Esophagus squamous epithelium (tissue), 5 donors: Measurements from ENCODE around the gene SENP6. TPM values are rescaled to one million over a fixed set of nuclear protein-coding genes. Genes with fewer than 3 reads are reported as not detected.

Source experiments
- DNase-seq: peaks from one replicate; lab custom pipeline; 2025; lab: John Stamatoyannopoulos, UW
- H3K27ac ChIP-seq, 4 donors: fragments of 200-600 bp; sonication (generic); one replicate each; pipeline ENCODE4 v1.5.1; 2016 to 2019; ENCODE audit warnings: mild to moderate bottlenecking in 1 of 4
- H3K27me3 ChIP-seq, 4 donors: fragments of 200-600 bp; sonication (generic); 1 replicate in 3 of 4; 2 replicates in 1 of 4; pipeline versions ENCODE4 v1.5.1 to v1.6.0; 2017 to 2021; ENCODE audit warnings: antibody characterized with exemption in 1 of 4
- H3K36me3 ChIP-seq, 3 donors: fragments of 200-600 bp; sonication (generic); one replicate each; pipeline ENCODE4 v1.5.1; 2016 to 2019
- H3K4me1 ChIP-seq, 3 donors: fragments of 200-600 bp; sonication (generic); one replicate each; pipeline ENCODE4 v1.5.1; 2017 to 2019
- H3K4me3 ChIP-seq, 4 donors: fragments of 200-600 bp; sonication (generic); 1 replicate in 3 of 4; 2 replicates in 1 of 4; pipeline ENCODE4 v1.5.1; 2016 to 2019; ENCODE audit warnings: mild to moderate bottlenecking in 2 of 4, moderate library complexity in 1 of 4
- H3K9me3 ChIP-seq, 3 donors: fragments of 200-600 bp; sonication (generic); one replicate each; pipeline ENCODE4 v1.5.1; 2016 to 2019
- CTCF ChIP-seq, 6 experiments: fragments of 450-650 bp in 4 of 6; fragments of 200-600 bp in 2 of 6; sonication (generic) in 2 of 6; IDR thresholded peaks; one replicate each; pipeline ENCODE4 v1.5.1; 2016 to 2019; ENCODE audit warnings: antibody characterized with exemption in 6 of 6, mild to moderate bottlenecking in 4 of 6, moderate library complexity in 4 of 6
- POLR2A ChIP-seq, 4 donors: fragments of 450-650 bp; IDR thresholded peaks; one replicate each; pipeline ENCODE4 v1.6.1; 2017; ENCODE audit warnings: antibody characterized with exemption in 4 of 4, mild to moderate bottlenecking in 4 of 4, moderate library complexity in 3 of 4
- WGBS, 2 donors: methylation state at CpG; one replicate each; pipeline ENCODE4 v1.1.5; 2018; 5-methylcytosine and 5-hydroxymethylcytosine counted together
- intact Hi-C: fragments of 100-400 bp; cut with DNase I; formaldehyde crosslinking; loops from one replicate; pipeline ENCODE4 v1.15.0; 2022
- total RNA-seq, 4 donors: library from RNA; depleted of rRNA; stranded (reverse); fragments of >200 nt; gene quantifications; one replicate each; pipeline ENCODE4 v1.1.0, GENCODE V29; 2016
- donor health status: DM: yes; HTN: yes; CAD: no.

SENP6 gene
- total RNA-seq, 4 donors from 2014 or later = 45.5 to 104 (median 66.1) TPM

- Histone ChIP-seq H3K36me3 (peaks cover 0 to 9% (median 0%) of the 10 kb centered on the region in 3 donors), H3K27me3 (no peaks in the 10 kb centered on the region), H3K4me1 (peaks cover 6 to 71% (median 17%) of the 10 kb centered on the region in 3 donors), H3K27ac (peak overlapping the region in 3 of 4 donors; percentile 27 to 63 (median 37)), H3K4me3 (peak overlapping the region in 1 of 4 donors; percentile 20), H3K9me3 (no peaks in the 10 kb centered on the region)
- DNase-seq = no peak
- 46 to 52% methylated on average over 4 to 5 of the region's 5 CpGs for WGBS, 2 donors
- intact Hi-C loops = no loop called here
- TF ChIP-seq POLR2A (IDR thresholded peaks at IDR 0.05) (no peak), CTCF (IDR thresholded peaks at IDR 0.05) (no peak)
Observed at GRCh38 chr6:75619230-75619899, 17.7 kb downstream of the SENP6 start.

GRCh38 chr6:75620381-75621304, 19.0 kb downstream of the SENP6 start:
- intact Hi-C loops = no loop called here
- Histone ChIP-seq H3K27ac (peak overlapping the region in 3 of 4 donors; percentile 27 to 63 (median 53)), H3K4me1 (peaks cover 6 to 58% (median 11%) of the 10 kb centered on the region in 3 donors), H3K27me3 (no peaks in the 10 kb centered on the region), H3K4me3 (no peak overlapping the region), H3K36me3 (peaks cover 0 to 22% (median 0%) of the 10 kb centered on the region in 3 donors), H3K9me3 (no peaks in the 10 kb centered on the region)
- TF ChIP-seq POLR2A (IDR thresholded peaks at IDR 0.05) = no peak
- TF ChIP-seq CTCF (IDR thresholded peaks at IDR 0.05) = no peak
- WGBS, 2 donors = 77% methylated on average over 7 of the region's 7 CpGs
- no peak for DNase-seq

- intact Hi-C loops = no loop called here
- Histone ChIP-seq H3K4me1 (peaks cover 6 to 51% (median 11%) of the 10 kb centered on the region in 3 donors), H3K9me3 (no peaks in the 10 kb centered on the region), H3K27me3 (no peaks in the 10 kb centered on the region), H3K36me3 (peaks cover 0 to 26% (median 0%) of the 10 kb centered on the region in 3 donors), H3K4me3 (no peak overlapping the region), H3K27ac (no peak overlapping the region)
- DNase-seq = no peak
- TF ChIP-seq CTCF (IDR thresholded peaks at IDR 0.05) (no peak), POLR2A (IDR thresholded peaks at IDR 0.05) (no peak)
Observed at GRCh38 chr6:75621846-75622245, 20.2 kb downstream of the SENP6 start.

- no peaks in the 10 kb centered on the region for H3K27me3 ChIP-seq
- H3K4me1 ChIP-seq = peaks cover 0 to 38% (median 11%) of the 10 kb centered on the region in 3 donors
- peaks cover 0 to 37% (median 0%) of the 10 kb centered on the region in 3 donors for H3K36me3 ChIP-seq
- H3K4me3 ChIP-seq = no peak overlapping the region
- intact Hi-C loops = no loop called here
- DNase-seq = no peak
- no peak overlapping the region for H3K27ac ChIP-seq
- TF ChIP-seq POLR2A (IDR thresholded peaks at IDR 0.05) = no peak
- TF ChIP-seq CTCF (IDR thresholded peaks at IDR 0.05) = no peak
- 77 to 92% methylated on average over 1 of the region's 1 CpG for WGBS, 2 donors
- no peaks in the 10 kb centered on the region for H3K9me3 ChIP-seq
Observed at GRCh38 chr6:75623491-75623890, 21.8 kb downstream of the SENP6 start.

- peaks cover 0 to 45% (median 0%) of the 10 kb centered on the region in 3 donors for H3K36me3 ChIP-seq
- H3K4me1 ChIP-seq = peaks cover 0 to 30% (median 11%) of the 10 kb centered on the region in 3 donors
- no peaks in the 10 kb centered on the region for H3K27me3 ChIP-seq
- 93% methylated on average over 4 of the region's 4 CpGs for WGBS, 2 donors
- DNase-seq = no peak
- no peaks in the 10 kb centered on the region for H3K9me3 ChIP-seq
- TF ChIP-seq CTCF (IDR thresholded peaks at IDR 0.05) = no peak
- TF ChIP-seq POLR2A (IDR thresholded peaks at IDR 0.05) = no peak
- H3K4me3 ChIP-seq = no peak overlapping the region
- intact Hi-C loops = no loop called here
- H3K27ac ChIP-seq = no peak overlapping the region
Observed at GRCh38 chr6:75624335-75624734, 22.7 kb downstream of the SENP6 start.
